Naive thymus-derived CD4-positive, alpha-beta T cell (primary cell): ENCODE results near the gene RCAN3. TPM values are rescaled to one million over a fixed set of nuclear protein-coding genes. Genes with fewer than 3 reads are reported as not detected.
"Not testable (repeated sequence)": the region's sequence is repeated elsewhere in the genome, so short reads cannot be mapped to it uniquely, and the experiment has no call there.

Source experiments
- ATAC-seq: fragments of 150-1000 bp; cut with Tn5 transposase; 2 replicates; pipeline ENCODE4 v1.10.0; 2021; ENCODE audit warnings: mild to moderate bottlenecking, moderate library complexity
- CTCF ChIA-PET: fragments of 350-600 bp; sonication (Branson Sonifier 250); formaldehyde crosslinking; loops from one replicate; lab custom pipeline; 2021; ENCODE audit warnings: antibody characterized with exemption; lab: Charles Lee
- POLR2A ChIA-PET: fragments of 350-600 bp; sonication (Branson Sonifier 250); formaldehyde crosslinking; loops from one replicate; lab custom pipeline; 2021; ENCODE audit warnings: antibody characterized with exemption, inconsistent platforms; lab: Charles Lee
- DNase-seq, 9 donors: peaks; one replicate each; pipeline versions ENCODE4 v3.0.0 to v3.0.0-alpha.2; 2020 to 2022; ENCODE audit warnings: mixed read lengths in 1 of 9
- H3K27ac ChIP-seq: one replicate; pipeline ENCODE4 v1.7.0; 2013; ENCODE audit warnings: mild to moderate bottlenecking, low read depth, low read length, moderate library complexity
- H3K27me3 ChIP-seq, 2 donors: one replicate each; pipeline ENCODE4 v1.7.0; 2013; ENCODE audit warnings: low read length in 2 of 2, mild to moderate bottlenecking in 2 of 2, moderate library complexity in 2 of 2; ENCODE audit not compliant: control insufficient read depth in 2 of 2, insufficient read depth in 2 of 2
- H3K36me3 ChIP-seq, 3 experiments: 1 replicate in 2 of 3; 2 replicates in 1 of 3; pipeline ENCODE4 v1.7.0; 2013; ENCODE audit warnings: low read length in 3 of 3, mild to moderate bottlenecking in 3 of 3, moderate library complexity in 1 of 3; ENCODE audit not compliant: insufficient read depth in 3 of 3, control insufficient read depth in 2 of 3
- H3K4me1 ChIP-seq, 2 donors: one replicate each; pipeline ENCODE4 v1.7.0; 2013; ENCODE audit warnings: low read length in 2 of 2, mild to moderate bottlenecking in 2 of 2, moderate library complexity in 1 of 2; ENCODE audit not compliant: control insufficient read depth in 2 of 2, insufficient read depth in 2 of 2
- H3K4me3 ChIP-seq: 2 replicates; pipeline ENCODE4 v1.7.0; 2013; ENCODE audit warnings: mild to moderate bottlenecking, low read length
- H3K9me3 ChIP-seq, 3 experiments: 1 replicate in 2 of 3; 2 replicates in 1 of 3; pipeline ENCODE4 v1.7.0; 2013; ENCODE audit warnings: low read length in 3 of 3; ENCODE audit not compliant: control insufficient read depth in 2 of 3
- H3K27ac Mint-ChIP-seq, 9 donors: one replicate each; pipeline ENCODE4 v1.8.0; 2020 to 2022; ENCODE audit warnings: mixed read lengths in 9 of 9, mild to moderate bottlenecking in 8 of 9, moderate library complexity in 5 of 9, inconsistent platforms in 2 of 9
- H3K27me3 Mint-ChIP-seq, 5 donors: one replicate each; pipeline ENCODE4 v1.8.0; 2021 to 2022; ENCODE audit warnings: mixed read lengths in 5 of 5, mild to moderate bottlenecking in 1 of 5
- H3K36me3 Mint-ChIP-seq, 5 donors: one replicate each; pipeline ENCODE4 v1.8.0; 2020 to 2022; ENCODE audit warnings: mixed read lengths in 5 of 5, mild to moderate bottlenecking in 3 of 5, inconsistent platforms in 1 of 5
- H3K4me1 Mint-ChIP-seq, 7 donors: one replicate each; pipeline ENCODE4 v1.8.0; 2020 to 2022; ENCODE audit warnings: mixed read lengths in 7 of 7, mild to moderate bottlenecking in 3 of 7, inconsistent platforms in 1 of 7
- H3K4me3 Mint-ChIP-seq, 10 donors: one replicate each; pipeline ENCODE4 v1.8.0; 2020 to 2022; ENCODE audit warnings: mild to moderate bottlenecking in 10 of 10, mixed read lengths in 10 of 10, moderate library complexity in 6 of 10, inconsistent platforms in 2 of 10
- H3K9me3 Mint-ChIP-seq, 11 donors: one replicate each; pipeline ENCODE4 v1.8.0; 2020 to 2022; ENCODE audit warnings: mixed read lengths in 11 of 11, mild to moderate bottlenecking in 4 of 11, inconsistent platforms in 1 of 11, moderate library complexity in 1 of 11
- intact Hi-C, 2 donors: fragments of 100-400 bp; cut with micrococcal nuclease; formaldehyde crosslinking; loops; one replicate each; pipeline ENCODE4 v1.15.1; 2023
- polyA plus RNA-seq, 2 donors: library from polyadenylated mRNA; unstranded; fragments of 300-500 nt; fragmentation: Illumina TruSeq; gene quantifications; one replicate each; pipeline ENCODE4 v1.2.3, GENCODE V29; 2021
- total RNA-seq, 6 experiments: library from RNA in 5 of 6; stranded (reverse) in 5 of 6; gene quantifications; 1 replicate in 5 of 6; 2 replicates in 1 of 6; pipeline ENCODE4 v1.2.3 and lab custom pipeline; 2021 to 2026

Gene RCAN3
- total and polyA plus RNA-seq, 7 experiments from 2014 or later = 68.5 to 247 (median 179) TPM

DNA sequence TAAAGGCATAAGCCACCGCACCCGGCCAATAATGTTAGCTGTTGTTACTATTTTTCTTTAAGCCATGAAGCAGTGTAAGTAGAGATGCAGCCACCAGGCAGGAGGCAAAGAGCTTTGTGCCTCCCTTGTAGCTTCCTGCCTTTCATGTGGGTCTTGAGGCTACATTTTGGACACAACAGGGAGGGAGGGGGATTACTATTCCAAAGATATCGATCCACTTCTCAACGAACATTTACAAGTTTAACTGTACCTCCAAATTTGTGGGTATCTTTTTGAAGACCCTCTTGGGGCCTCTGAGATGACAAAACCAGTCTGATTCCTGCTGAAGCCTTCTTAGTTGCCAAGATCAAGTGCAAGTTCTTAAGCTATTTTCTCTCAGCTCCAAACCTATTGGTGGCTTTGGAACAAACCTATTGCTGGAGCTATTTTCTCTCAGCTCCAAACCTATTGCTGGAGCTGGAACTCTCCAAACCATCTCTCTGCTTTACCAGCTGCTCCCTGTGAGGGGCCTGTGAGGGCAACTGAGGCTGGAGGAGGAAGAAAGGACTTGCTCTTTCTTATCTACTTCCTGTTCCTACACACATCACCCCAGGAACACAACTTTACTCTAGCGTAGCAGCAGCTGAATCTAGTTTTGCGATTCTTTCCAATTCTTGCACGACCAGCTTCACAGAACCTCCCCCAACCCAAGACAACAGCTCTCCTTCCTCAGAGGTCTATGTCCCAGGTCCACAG lies 16.1 kb upstream of the RCAN3 start:
- intact Hi-C loops = loop anchor here (1.0 kb wide), 4 partner anchors 16 to 71 kb away; partner anchors contain the start of genes RCAN3 (in 2 of the 2) and NIPAL3 (in 1 of the 2)
- DNase-seq (peak in 7 of 9 donors; percentile 69 to 82 (median 77)), ATAC-seq (peak; percentile 69)
- peaks cover 52 to 81% of the 10 kb centered on the region in 2 donors for H3K4me1 ChIP-seq
- H3K9me3 ChIP-seq = peaks cover 0 to 3% (median 0%) of the 10 kb centered on the region in 3 experiments
- peaks cover under 1 to 38% (median 3%) of the 10 kb centered on the region in 5 donors for H3K36me3 Mint-ChIP-seq
- peak overlapping the region; percentile 93 to 99 (median 97) for H3K27ac Mint-ChIP-seq
- H3K4me3 Mint-ChIP-seq = peak overlapping the region; percentile 70 to 86 (median 78)
- H3K27me3 ChIP-seq = no peaks in the 10 kb centered on the region
- H3K27ac ChIP-seq = peak overlapping the region; percentile 76
- CTCF ChIA-PET = interaction anchor here (0.7 to 4.1 kb wide), 23 partner anchors 9 to 287 kb away, joined by 3 to 38 read pairs (median 4); partner anchors contain the start of genes NIPAL3 and RCAN3
- peaks cover 0 to 2% (median 0%) of the 10 kb centered on the region in 11 donors for H3K9me3 Mint-ChIP-seq
- peak overlapping the region; percentile 11 for H3K4me3 ChIP-seq
- H3K27me3 Mint-ChIP-seq = no peaks in the 10 kb centered on the region
- no peaks in the 10 kb centered on the region for H3K36me3 ChIP-seq
- POLR2A ChIA-PET = interaction anchor here (0.6 to 21.4 kb wide), 21 partner anchors 9 to 298 kb away, joined by 3 to 929 read pairs (median 4); partner anchors contain the start of genes NIPAL3 and RCAN3
- H3K4me1 Mint-ChIP-seq = peaks cover 47 to 90% (median 76%) of the 10 kb centered on the region in 7 donors

GRCh38 chr1:24487455-24487854 lies 15.2 kb upstream of the RCAN3 start:
- no peak for ATAC-seq
- DNase-seq = no peak
- Mint-ChIP-seq H3K36me3 (peaks cover 3 to 35% (median 9%) of the 10 kb centered on the region in 5 donors), H3K27ac (peak overlapping the region; percentile 93 to 99 (median 97)), H3K9me3 (peaks cover 0 to 2% (median 0%) of the 10 kb centered on the region in 11 donors), H3K27me3 (no peaks in the 10 kb centered on the region), H3K4me1 (peaks cover 46 to 90% (median 76%) of the 10 kb centered on the region in 7 donors), H3K4me3 (peak overlapping the region in 6 of 10 donors; percentile 34 to 82 (median 74))
- CTCF ChIA-PET = interaction anchor here (1.8 to 4.1 kb wide), 5 partner anchors 13 to 72 kb away, joined by 4 to 38 read pairs (median 13); partner anchors contain the start of genes NIPAL3 and RCAN3
- peak overlapping the region; percentile 76 for H3K27ac ChIP-seq
- H3K4me3 ChIP-seq = no peak overlapping the region
- H3K4me1 ChIP-seq = peaks cover 42 to 72% of the 10 kb centered on the region in 2 donors
- no peaks in the 10 kb centered on the region for H3K27me3 ChIP-seq
- POLR2A ChIA-PET = interaction anchor here (1.0 to 21.4 kb wide), 4 partner anchors 16 to 299 kb away, joined by 3 to 929 read pairs (median 14); partner anchors contain the start of gene RCAN3
- H3K36me3 ChIP-seq = no peaks in the 10 kb centered on the region
- intact Hi-C loops = no loop called here
- H3K9me3 ChIP-seq = peaks cover 0 to 3% (median 0%) of the 10 kb centered on the region in 3 experiments

DNA sequence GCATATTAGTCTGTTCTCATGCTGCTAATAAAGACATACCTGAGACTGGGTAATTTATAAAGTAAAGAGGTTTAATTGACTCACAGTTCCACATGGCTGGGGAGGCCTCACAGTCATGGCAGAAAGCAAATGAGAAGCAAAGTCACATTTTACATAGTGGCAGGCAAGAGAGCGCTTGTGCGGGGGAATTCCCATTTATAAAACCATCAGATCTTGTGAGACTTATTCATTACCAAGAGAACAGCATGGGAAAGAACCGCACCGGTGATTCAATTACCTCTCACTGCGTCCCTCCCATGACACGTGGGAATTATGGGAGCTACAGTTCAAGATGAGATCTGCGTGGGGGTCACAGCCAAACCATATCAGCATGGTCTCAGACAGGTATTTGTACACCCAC lies 14.5 kb upstream of the RCAN3 start:
- Mint-ChIP-seq H3K4me1 (peaks cover 41 to 89% (median 71%) of the 10 kb centered on the region in 7 donors), H3K27ac (peak overlapping the region; percentile 78 to 99 (median 90)), H3K4me3 (peak overlapping the region in 9 of 10 donors; percentile 20 to 76 (median 65)), H3K36me3 (peaks cover 3 to 34% (median 10%) of the 10 kb centered on the region in 5 donors)
- intact Hi-C loops, H3K27me3 ChIP-seq, H3K4me3 ChIP-seq, H3K9me3 Mint-ChIP-seq, H3K9me3 ChIP-seq, H3K36me3 ChIP-seq, H3K27me3 Mint-ChIP-seq: not testable (repeated sequence)
- ATAC-seq (peak; percentile 31), DNase-seq (peak in 3 of 9 donors; percentile 31 to 77 (median 60))
- CTCF ChIA-PET = interaction anchor here (1.8 to 4.1 kb wide), 3 partner anchors 13 to 73 kb away, joined by 4 to 38 read pairs (median 13); partner anchors contain the start of genes NIPAL3 and RCAN3
- Histone ChIP-seq H3K4me1 (peaks cover 35 to 65% of the 10 kb centered on the region in 2 donors), H3K27ac (peak overlapping the region; percentile 76)
- POLR2A ChIA-PET = interaction anchor here (0.6 to 21.4 kb wide), 4 partner anchors 15 to 37 kb away, joined by 3 to 929 read pairs (median 11); partner anchors contain the start of gene RCAN3

DNA sequence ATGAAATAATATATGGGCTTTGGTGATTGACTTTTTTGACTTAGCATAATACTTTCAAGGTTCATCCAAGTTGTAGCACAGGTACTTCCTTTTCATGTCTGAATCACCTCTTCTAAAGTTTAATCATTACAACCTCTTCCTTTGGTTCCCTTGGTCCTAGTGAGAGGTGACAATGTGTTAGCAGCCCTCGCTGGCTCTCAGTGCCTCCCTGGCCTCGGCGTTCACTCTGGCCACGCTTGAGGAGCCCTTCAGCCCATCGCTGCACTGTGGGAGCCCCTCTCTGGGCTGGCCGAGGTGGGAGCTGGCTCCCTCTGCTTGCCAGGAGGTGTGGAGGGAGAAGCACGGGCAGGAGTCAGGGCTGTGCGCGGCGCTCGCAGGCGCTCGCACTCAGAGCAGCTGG lies 13.0 kb upstream of the RCAN3 start:
- ATAC-seq (no peak), DNase-seq (no peak)
- Histone ChIP-seq H3K9me3 (peaks cover 0 to 3% (median 0%) of the 10 kb centered on the region in 3 experiments), H3K27ac (no peak overlapping the region), H3K4me3 (no peak overlapping the region), H3K4me1 (peaks cover 22 to 50% of the 10 kb centered on the region in 2 donors), H3K27me3 (no peaks in the 10 kb centered on the region), H3K36me3 (no peaks in the 10 kb centered on the region)
- Mint-ChIP-seq H3K27ac (peak overlapping the region in 7 of 9 donors; percentile 20 to 99 (median 78)), H3K4me1 (peaks cover 34 to 74% (median 56%) of the 10 kb centered on the region in 7 donors), H3K36me3 (peaks cover 3 to 22% (median 13%) of the 10 kb centered on the region in 5 donors), H3K27me3 (no peaks in the 10 kb centered on the region), H3K9me3 (peaks cover 0 to 2% (median 0%) of the 10 kb centered on the region in 11 donors), H3K4me3 (peak overlapping the region in 5 of 10 donors; percentile 50 to 60 (median 56))
- ChIA-PET CTCF (interaction anchor here (4.1 kb wide), 1 partner anchor 11 kb away, joined by 38 read pairs; the partner anchor contains the start of gene RCAN3), POLR2A (interaction anchor here (0.8 to 27.5 kb wide), 3 partner anchors 6 to 965 kb away, joined by 4 to 929 read pairs (median 929); partner anchors contain the start of gene RCAN3)
- intact Hi-C loops = no loop called here

DNA sequence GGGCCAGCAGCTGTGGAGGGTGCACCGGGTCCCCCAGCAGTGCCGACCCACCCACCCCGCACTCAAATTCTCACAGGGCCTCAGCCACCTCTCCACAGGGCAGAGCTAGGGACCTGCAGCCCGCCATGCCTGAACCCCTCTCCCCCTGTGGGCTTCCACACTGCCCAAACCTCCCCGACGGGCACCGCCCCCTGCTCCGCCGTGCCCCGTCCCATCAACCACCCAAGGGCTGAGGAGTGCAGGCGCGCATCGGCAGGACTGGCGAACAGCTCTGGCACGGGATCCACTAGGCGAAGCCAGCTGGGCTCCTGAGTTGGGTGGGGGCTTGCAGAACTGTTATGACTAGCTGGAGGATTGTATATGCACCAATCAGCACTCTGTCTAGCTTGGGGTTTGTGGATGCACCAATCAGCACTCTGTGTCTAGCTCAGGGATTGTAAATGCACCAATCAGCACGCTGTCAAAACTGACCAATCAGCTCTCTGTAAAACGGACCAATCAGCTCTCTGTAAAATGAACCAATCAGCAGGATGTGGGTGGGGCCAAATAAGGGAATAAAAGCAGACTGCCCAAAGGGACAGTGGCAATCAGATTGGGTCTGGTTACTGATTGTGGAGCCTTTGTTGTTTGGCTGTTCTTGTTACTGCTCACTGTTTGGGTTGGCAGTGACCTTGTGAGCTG lies 12.4 kb upstream of the RCAN3 start:
- Histone ChIP-seq H3K36me3 (no peaks in the 10 kb centered on the region), H3K27ac (no peak overlapping the region), H3K4me3 (no peak overlapping the region), H3K27me3 (no peaks in the 10 kb centered on the region), H3K4me1 (peaks cover 18 to 44% of the 10 kb centered on the region in 2 donors), H3K9me3 (peaks cover 0 to 3% (median 0%) of the 10 kb centered on the region in 3 experiments)
- Mint-ChIP-seq H3K27ac (peak overlapping the region in 3 of 9 donors; percentile 13 to 77 (median 47)), H3K4me1 (peaks cover 30 to 68% (median 51%) of the 10 kb centered on the region in 7 donors), H3K9me3 (peaks cover 0 to 2% (median 0%) of the 10 kb centered on the region in 11 donors), H3K4me3 (no peak overlapping the region), H3K27me3 (no peaks in the 10 kb centered on the region), H3K36me3 (peaks cover 3 to 22% (median 13%) of the 10 kb centered on the region in 5 donors)
- DNase-seq = no peak
- ATAC-seq = no peak
- ChIA-PET CTCF (interaction anchor here (0.6 to 1.0 kb wide), 5 partner anchors 8 to 107 kb away, joined by 3 to 6 read pairs (median 3); partner anchors contain the start of gene STPG1), POLR2A (interaction anchor here (1.4 to 27.5 kb wide), 3 partner anchors 6 to 45 kb away, joined by 4 to 929 read pairs (median 929); partner anchors contain the start of gene RCAN3)
- intact Hi-C loops = no loop called here
